GM21528 (cell line): ENCODE data around the gene EVA1A.

ENCODE experiments used
- ATAC-seq: cut with Tn5 transposase; IDR thresholded peaks from one replicate; pipeline ENCODE4 v1.9.1; 2021; ENCODE audit warnings: mild to moderate bottlenecking, moderate library complexity; ENCODE audit not compliant: unreplicated experiment, low FRiP score

EVA1A gene

GRCh38 chr2:75564026-75564688, 3.4 kb upstream of the EVA1A start:
- ATAC-seq = no peak

GRCh38 chr2:75563591-75563990, 2.9 kb upstream of the EVA1A start:
- no peak for ATAC-seq

GRCh38 chr2:75562513-75562864, 1.8 kb upstream of the EVA1A start:
- no peak for ATAC-seq

- ATAC-seq = no peak
Observed at GRCh38 chr2:75561566-75562512, 1.1 kb upstream of the EVA1A start.

GRCh38 chr2:75560022-75560767, 544 bp downstream of the EVA1A start:
- peak; percentile 62 for ATAC-seq

- no peak for ATAC-seq
Observed at GRCh38 chr2:75559680-75560021, 1.1 kb downstream of the EVA1A start.

GRCh38 chr2:75558786-75559679, 1.7 kb downstream of the EVA1A start:
- ATAC-seq = no peak

- ATAC-seq = no peak
Observed at GRCh38 chr2:75558136-75558535, 2.6 kb downstream of the EVA1A start.

GRCh38 chr2:75557474-75558133, 3.1 kb downstream of the EVA1A start:
- no peak for ATAC-seq

- ATAC-seq = no peak
Observed at GRCh38 chr2:75556679-75557366, 3.9 kb downstream of the EVA1A start.

GRCh38 chr2:75555701-75556100, 5.0 kb downstream of the EVA1A start:
- no peak for ATAC-seq

GRCh38 chr2:75553935-75554531, 6.7 kb downstream of the EVA1A start:
- no peak for ATAC-seq

- no peak for ATAC-seq
Observed at GRCh38 chr2:75552222-75552621, 8.5 kb downstream of the EVA1A start.

- ATAC-seq = no peak
Observed at GRCh38 chr2:75551434-75551833, 9.3 kb downstream of the EVA1A start.

- no peak for ATAC-seq
Observed at GRCh38 chr2:75549401-75550253, 11.1 kb downstream of the EVA1A start.

GRCh38 chr2:75548036-75548573, 12.6 kb downstream of the EVA1A start:
- ATAC-seq = no peak

- ATAC-seq = no peak
Observed at GRCh38 chr2:75547345-75548035, 13.2 kb downstream of the EVA1A start.
